HepG2 (cell line): Measurements from ENCODE around the gene TMEM129. TPM values are rescaled to one million over a fixed set of nuclear protein-coding genes. Genes with fewer than 3 reads are reported as not detected.

Experiments used
- ATAC-seq: fragments of 200-7000 bp; cut with Tn5 transposase; 3 replicates; pipeline ENCODE4 v1.9.1; 2020; ENCODE audit warnings: mild to moderate bottlenecking, moderate library complexity
- BruUV-seq: library from RNA; stranded (reverse); fragments of 400-500 nt; replicated peaks from 2 replicates; lab custom pipeline; 2021; lab: Mats Ljungman, UMichigan
- CTCF ChIA-PET: fragments of 300-600 bp; formaldehyde crosslinking; extraction: SDS; loops from one replicate; lab custom pipeline; 2021; ENCODE audit warnings: low total read pairs, inconsistent platforms, low intra/inter-chr PET ratio; lab: Yijun Ruan, JAX
- POLR2A ChIA-PET: fragments of 350-600 bp; sonication (Branson Sonifier 250); formaldehyde crosslinking; loops from one replicate; lab custom pipeline; 2020; ENCODE audit warnings: antibody characterized with exemption, inconsistent platforms; lab: Yijun Ruan, JAX
- DNase-seq: peaks from one replicate; pipeline ENCODE4 v3.0.0-alpha.2; 2015; ENCODE audit warnings: low spot score
- FAIRE-seq: peaks from 3 replicates; lab custom pipeline; 2011; peaks lifted over from hg19 to GRCh38; lab: Jason Lieb, UNC
- H2AFZ ChIP-seq: one replicate; pipeline ENCODE4 v1.6.1; 2011; ENCODE audit warnings: low read length, inconsistent platforms
- H3K27ac ChIP-seq: fragments of 300-600 bp; 3 replicates; pipeline ENCODE4 v1.8.0; 2011; ENCODE audit warnings: mixed run types, mild to moderate bottlenecking, mixed read lengths, low read length, inconsistent platforms; ENCODE audit not compliant: insufficient read depth; ENCODE audit errors: extremely low read length
- H3K27me3 ChIP-seq, 2 experiments: fragments of 200-600 bp in 1 of 2; 2 replicates in 1 of 2; 3 replicates in 1 of 2; pipeline versions ENCODE4 v1.6.0 to v1.8.0; 2011; ENCODE audit warnings: low read length in 2 of 2, mild to moderate bottlenecking in 2 of 2, moderate library complexity in 2 of 2, inconsistent platforms in 1 of 2; ENCODE audit not compliant: insufficient read depth in 2 of 2, control insufficient read depth in 1 of 2
- H3K36me3 ChIP-seq, 2 experiments: fragments of 200-600 bp in 1 of 2; replicated peaks in 1 of 2; 2 replicates in 1 of 2; 3 replicates in 1 of 2; pipeline versions ENCODE4 v1.5.1 to v1.8.0; 2011; ENCODE audit warnings: low read length in 2 of 2, inconsistent platforms in 1 of 2; ENCODE audit not compliant: insufficient read depth in 2 of 2, control insufficient read depth in 1 of 2
- H3K4me1 ChIP-seq: 2 replicates; pipeline ENCODE4 v1.5.1; 2012; ENCODE audit warnings: low read length, inconsistent platforms; ENCODE audit not compliant: insufficient read depth
- H3K4me2 ChIP-seq: 2 replicates; pipeline ENCODE4 v1.6.0; 2011; ENCODE audit warnings: low read depth, low read length, inconsistent platforms
- H3K4me3 ChIP-seq, 3 experiments: fragments of 200-600 bp in 1 of 3; sonication (generic), shearing (Covaris generic) in 1 of 3; replicated peaks in 1 of 3; 2 replicates each; pipeline ENCODE4 v1.5.1; 2011 to 2016; ENCODE audit warnings: low read length in 3 of 3, inconsistent platforms in 2 of 3, low read depth in 2 of 3, mild to moderate bottlenecking in 2 of 3, control low read depth in 1 of 3, mixed read lengths in 1 of 3; ENCODE audit not compliant: insufficient read depth in 1 of 3
- H3K79me2 ChIP-seq: one replicate; pipeline ENCODE4 v1.6.1; 2011; ENCODE audit warnings: low read length, inconsistent platforms; ENCODE audit not compliant: insufficient read depth
- H3K9ac ChIP-seq: 2 replicates; pipeline ENCODE4 v1.6.0; 2011; ENCODE audit warnings: mild to moderate bottlenecking, low read depth, low read length, inconsistent platforms; ENCODE audit not compliant: insufficient read depth
- H3K9me3 ChIP-seq: 2 replicates; pipeline ENCODE4 v1.5.1; 2012; ENCODE audit warnings: mild to moderate bottlenecking, low read length
- H4K20me1 ChIP-seq: 2 replicates; pipeline ENCODE4 v1.6.0; 2011; ENCODE audit warnings: inconsistent platforms, mild to moderate bottlenecking, low read length, moderate library complexity; ENCODE audit not compliant: insufficient read depth
- EEA1 ChIP-seq: sonication (generic); formaldehyde crosslinking; IDR thresholded peaks from 2 replicates; pipeline ENCODE4 v1.5.1; 2020; ENCODE audit warnings: mild to moderate bottlenecking, missing genetic modification reagents, borderline replicate concordance
- GABPB1 ChIP-seq: IDR thresholded peaks from 2 replicates; pipeline ENCODE4 v1.6.1; 2016; ENCODE audit warnings: mild to moderate bottlenecking, missing genetic modification reagents, moderate library complexity, missing compliant biosample characterization
- ISX ChIP-seq: sonication (generic); formaldehyde crosslinking; conservative IDR thresholded peaks from 2 replicates; pipeline ENCODE4 v1.5.0; 2020; ENCODE audit warnings: missing genetic modification reagents
- KDM2A ChIP-seq: sonication (generic); formaldehyde crosslinking; IDR thresholded peaks from 2 replicates; pipeline ENCODE4 v1.4.0; 2020; ENCODE audit warnings: low read depth, missing genetic modification reagents, borderline replicate concordance
- KLF13 ChIP-seq: sonication (generic); formaldehyde crosslinking; IDR thresholded peaks from 2 replicates; pipeline ENCODE4 v1.4.0; 2020; ENCODE audit warnings: mild to moderate bottlenecking, missing genetic modification reagents
- NFKB2 ChIP-seq: sonication (generic); formaldehyde crosslinking; IDR thresholded peaks from 2 replicates; pipeline ENCODE4 v1.4.0; 2020; ENCODE audit warnings: missing genetic modification reagents, borderline replicate concordance
- POLR2A ChIP-seq, 2 experiments: IDR thresholded peaks; 2 replicates each; pipeline ENCODE4 v1.6.1; 2011; ENCODE audit warnings: low read depth in 2 of 2, low read length in 2 of 2, mild to moderate bottlenecking in 1 of 2, moderate library complexity in 1 of 2; ENCODE audit not compliant: insufficient read depth in 1 of 2
- POLR2AphosphoS2 ChIP-seq: IDR thresholded peaks from 2 replicates; pipeline ENCODE4 v1.6.1; 2011; ENCODE audit warnings: low read depth, low read length, improper control_type of control experiment
- POLR2G ChIP-seq: fragments of 200-400 bp; formaldehyde crosslinking; IDR thresholded peaks from 2 replicates; pipeline ENCODE4 v1.6.1; 2018; ENCODE audit warnings: mild to moderate bottlenecking, low read depth, low read length, moderate library complexity
- ZFX ChIP-seq: sonication (generic); formaldehyde crosslinking; IDR thresholded peaks from 2 replicates; pipeline ENCODE4 v1.4.0; 2020; ENCODE audit warnings: mild to moderate bottlenecking, low read depth, missing genetic modification reagents, moderate library complexity
- ZNF30 ChIP-seq: sonication (generic); formaldehyde crosslinking; IDR thresholded peaks from 2 replicates; pipeline ENCODE4 v1.5.0; 2020; ENCODE audit warnings: mild to moderate bottlenecking, missing genetic modification reagents
- ZNF326 ChIP-seq: sonication (generic); formaldehyde crosslinking; IDR thresholded peaks from 2 replicates; pipeline ENCODE4 v1.4.0; 2020; ENCODE audit warnings: missing genetic modification reagents, borderline replicate concordance
- ZNF574 ChIP-seq: sonication (generic); formaldehyde crosslinking; IDR thresholded peaks from 2 replicates; pipeline ENCODE4 v1.4.0; 2020; ENCODE audit warnings: missing genetic modification reagents
- WGBS: methylation state at CpG from one replicate; pipeline ENCODE4 v1.1.6; 2017; ENCODE audit warnings: low lambda C conversion rate; 5-methylcytosine and 5-hydroxymethylcytosine counted together
- in situ Hi-C: cut with HindIII; loops from 2 replicates; pipeline ENCODE4 v1.10.0; 2017; ENCODE audit warnings: low pct_unique_long_range_greater_than_20kb; ENCODE audit not compliant: extremely low pct_ligation_motif_present
- intact Hi-C: fragments of 100-400 bp; cut with micrococcal nuclease; formaldehyde crosslinking; loops from one replicate; pipeline ENCODE4 v1.10.0; 2022; ENCODE audit not compliant: unreplicated experiment
- polyA plus RNA-seq, 8 experiments: library from polyadenylated mRNA; depleted of rRNA in 3 of 8; stranded (reverse) in 7 of 8; unstranded in 1 of 8; fragments of >200 nt; fragmentation: Illumina TruSeq in 4 of 8; extraction: Trizol in 4 of 8; gene quantifications; 2 replicates each; pipeline versions ENCODE4 v1.2.1 to v1.2.3, GENCODE V29; 2011 to 2016; ENCODE audit warnings: low read depth in 4 of 8, missing spikeins in 1 of 8, mixed read lengths in 1 of 8; ENCODE audit not compliant: insufficient read depth in 1 of 8
- total RNA-seq, 5 experiments: library from RNA; depleted of rRNA; stranded (reverse); fragments of >200 nt; fragmentation: Illumina TruSeq; extraction: Trizol; gene quantifications; 2 replicates each; pipeline ENCODE4 v1.2.3, GENCODE V29; 2016; ENCODE audit warnings: low read depth in 1 of 5
- TF ChIP-seq, protein P1 (sequence below): IDR thresholded peaks from 2 replicates; pipeline ENCODE4 v1.6.1; 2016; ENCODE audit warnings: missing compliant biosample characterization, missing genetic modification reagents, borderline replicate concordance
- TF ChIP-seq, protein P2 (sequence below): sonication (generic); formaldehyde crosslinking; IDR thresholded peaks from 2 replicates; pipeline ENCODE4 v1.8.1; 2023; ENCODE audit warnings: missing genetic modification reagents, inconsistent platforms, borderline replicate concordance

The TMEM129 gene
- total and polyA plus RNA-seq, 2 of the 13 experiments (the other 11 are each of a cell fraction or from before 2014, with no cell fraction given): 19.0 to 25.8 TPM

GRCh38 chr4:1763070-1763549 is 42.0 kb upstream of the TMEM129 start:
- POLR2A ChIA-PET: interaction anchor here (0.7 to 34.3 kb wide), 7 partner anchors 9 to 45 kb away, joined by 3 to 1258 read pairs (median 4); partner anchors contain the start of gene FGFR3
- H3K4me2 ChIP-seq: peak overlapping the region; percentile 81
- H3K36me3 ChIP-seq: no peaks in the 10 kb centered on the region
- H3K4me1 ChIP-seq: peaks cover 79% of the 10 kb centered on the region
- no peaks in the 10 kb centered on the region for H4K20me1 ChIP-seq
- no CpG with 5 or more reads among the region's 31 CpGs for WGBS
- no peaks in the 10 kb centered on the region for H3K9me3 ChIP-seq
- in situ Hi-C loops: no loop called here
- DNase-seq: no peak
- H3K27ac ChIP-seq: peak overlapping the region; percentile 51
- ATAC-seq: no peak
- no TSS peak for BruUV-seq
- intact Hi-C loops: loop anchor here (1.0 kb wide), 1 partner anchor 47 kb away; no protein-coding TSS in a partner anchor
- no peak overlapping the region for H2AFZ ChIP-seq
- H3K4me3 ChIP-seq: peak overlapping the region; percentile 51 to 79 (median 61); a peak in 4 of 6 replicates
- no peaks in the 10 kb centered on the region for H3K27me3 ChIP-seq
- H3K79me2 ChIP-seq: no peaks in the 10 kb centered on the region
- H3K9ac ChIP-seq: peak overlapping the region; percentile 59
- no peak for FAIRE-seq
- CTCF ChIA-PET: interaction anchor here (2.2 kb wide), 1 partner anchor 47 kb away, joined by 14 read pairs; no protein-coding TSS in a partner anchor
- 0 out of 2 replicates have a peak, but pooled peaks have one; percentile 13 for TF ChIP-seq ZNF574 (CRISPR knock-in tag)
- 0 out of 2 replicates have a peak, but pooled peaks have one; percentile 1 for TF ChIP-seq KDM2A (CRISPR knock-in tag)
- TF ChIP-seq ISX (CRISPR knock-in tag): no peak
- 0 out of 2 replicates have a peak, but pooled peaks have one; percentile 17 for TF ChIP-seq POLR2G
- TF ChIP-seq POLR2AphosphoS2: no peak
- no peak for TF ChIP-seq EEA1 (CRISPR knock-in tag)
- TF ChIP-seq, protein P1, sequence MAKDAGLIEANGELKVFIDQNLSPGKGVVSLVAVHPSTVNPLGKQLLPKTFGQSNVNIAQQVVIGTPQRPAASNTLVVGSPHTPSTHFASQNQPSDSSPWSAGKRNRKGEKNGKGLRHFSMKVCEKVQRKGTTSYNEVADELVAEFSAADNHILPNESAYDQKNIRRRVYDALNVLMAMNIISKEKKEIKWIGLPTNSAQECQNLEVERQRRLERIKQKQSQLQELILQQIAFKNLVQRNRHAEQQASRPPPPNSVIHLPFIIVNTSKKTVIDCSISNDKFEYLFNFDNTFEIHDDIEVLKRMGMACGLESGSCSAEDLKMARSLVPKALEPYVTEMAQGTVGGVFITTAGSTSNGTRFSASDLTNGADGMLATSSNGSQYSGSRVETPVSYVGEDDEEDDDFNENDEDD (CRISPR knock-in tag): no peak
- no peak for TF ChIP-seq KLF13 (CRISPR knock-in tag)
- TF ChIP-seq NFKB2: 0 out of 2 replicates have a peak, but pooled peaks have one; percentile 8
- TF ChIP-seq ZNF326 (CRISPR knock-in tag): peak; percentile 90
- peak; percentile 27; the same call in 1 of the 2 replicates for TF ChIP-seq GABPB1 (CRISPR knock-in tag)
- peak; percentile 12; the same call in 1 of the 2 replicates for TF ChIP-seq ZFX (CRISPR knock-in tag)
- TF ChIP-seq ZNF30 (CRISPR knock-in tag): 0 out of 2 replicates have a peak, but pooled peaks have one; percentile 25
- TF ChIP-seq, protein P2, sequence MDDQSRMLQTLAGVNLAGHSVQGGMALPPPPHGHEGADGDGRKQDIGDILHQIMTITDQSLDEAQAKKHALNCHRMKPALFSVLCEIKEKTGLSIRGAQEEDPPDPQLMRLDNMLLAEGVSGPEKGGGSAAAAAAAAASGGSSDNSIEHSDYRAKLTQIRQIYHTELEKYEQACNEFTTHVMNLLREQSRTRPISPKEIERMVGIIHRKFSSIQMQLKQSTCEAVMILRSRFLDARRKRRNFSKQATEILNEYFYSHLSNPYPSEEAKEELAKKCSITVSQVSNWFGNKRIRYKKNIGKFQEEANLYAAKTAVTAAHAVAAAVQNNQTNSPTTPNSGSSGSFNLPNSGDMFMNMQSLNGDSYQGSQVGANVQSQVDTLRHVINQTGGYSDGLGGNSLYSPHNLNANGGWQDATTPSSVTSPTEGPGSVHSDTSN (CRISPR knock-in tag): no peak
- 0 out of 4 replicates have a peak, but pooled peaks of 1 of the 2 experiments have one; percentile 30 for TF ChIP-seq POLR2A (IDR thresholded peaks at IDR 0.05; ENCODE audit: insufficient read depth in 1 of 2, low read depth in 2 of 2, low read length in 2 of 2)
